GM23338 (cell line): ENCODE data around the gene RMND5B. TPM values are rescaled to one million over a fixed set of nuclear protein-coding genes. Genes with fewer than 3 reads are reported as not detected.

ENCODE experiments used
- ATAC-seq: fragments of 200-7000 bp; cut with Tn5 transposase; 3 replicates; pipeline ENCODE4 v1.9.1; 2020
- DNase-seq: peaks from one replicate; pipeline ENCODE4 v3.0.0-alpha.2; 2015; ENCODE audit warnings: low spot score
- H2AFZ ChIP-seq: fragments of 200-600 bp; sonication (generic); 2 replicates; pipeline ENCODE4 v1.8.0; 2016; ENCODE audit warnings: antibody characterized with exemption, mild to moderate bottlenecking, moderate library complexity
- H3F3A ChIP-seq: fragments of 200-600 bp; sonication (generic); replicated peaks from 2 replicates; pipeline ENCODE4 v1.8.0; 2017; ENCODE audit warnings: antibody characterized with exemption, mixed run types, low read depth
- H3K27ac ChIP-seq: fragments of 200-600 bp; sonication (generic); 2 replicates; pipeline ENCODE4 v1.6.1; 2016; ENCODE audit warnings: low read depth
- H3K27me3 ChIP-seq: fragments of 200-600 bp; sonication (generic); 2 replicates; pipeline ENCODE4 v1.8.0; 2016; ENCODE audit warnings: mild to moderate bottlenecking, mixed run types, moderate library complexity; ENCODE audit not compliant: insufficient read depth
- H3K36me3 ChIP-seq: fragments of 200-600 bp; sonication (generic); 2 replicates; pipeline ENCODE4 v1.8.0; 2016; ENCODE audit warnings: mild to moderate bottlenecking; ENCODE audit not compliant: insufficient read depth
- H3K4me1 ChIP-seq: fragments of 200-600 bp; sonication (generic); 2 replicates; pipeline ENCODE4 v1.8.0; 2016; ENCODE audit warnings: mild to moderate bottlenecking, moderate library complexity; ENCODE audit not compliant: insufficient read depth
- H3K4me2 ChIP-seq: fragments of 200-600 bp; sonication (generic); 2 replicates; pipeline ENCODE4 v1.7.1; 2017; ENCODE audit warnings: mixed run types
- H3K4me3 ChIP-seq: fragments of 200-600 bp; sonication (generic); 2 replicates; pipeline ENCODE4 v1.6.1; 2016; ENCODE audit warnings: mixed run types
- H3K79me2 ChIP-seq: fragments of 200-600 bp; sonication (generic); replicated peaks from 2 replicates; pipeline ENCODE4 v1.8.0; 2017; ENCODE audit warnings: mild to moderate bottlenecking; ENCODE audit not compliant: insufficient read depth
- H3K9me2 ChIP-seq: fragments of 200-600 bp; sonication (generic); 2 replicates; pipeline ENCODE4 v1.8.0; 2017; ENCODE audit not compliant: insufficient read depth
- H4K20me1 ChIP-seq: fragments of 200-600 bp; sonication (generic); replicated peaks from 2 replicates; pipeline ENCODE4 v1.8.0; 2017; ENCODE audit warnings: mild to moderate bottlenecking; ENCODE audit not compliant: insufficient read depth
- H3K27ac Mint-ChIP-seq: 2 replicates; pipeline ENCODE4 v1.8.0; 2020; ENCODE audit warnings: inconsistent platforms, mild to moderate bottlenecking, moderate library complexity, mixed read lengths
- H3K27me3 Mint-ChIP-seq: 3 replicates; pipeline ENCODE4 v1.8.0; 2022; ENCODE audit warnings: low read depth, mild to moderate bottlenecking, moderate library complexity, mixed read lengths, inconsistent platforms; ENCODE audit not compliant: insufficient read depth, poor library complexity
- H3K36me3 Mint-ChIP-seq: 3 replicates; pipeline ENCODE4 v1.8.0; 2021; ENCODE audit warnings: low read depth, mild to moderate bottlenecking, inconsistent platforms, moderate library complexity, mixed read lengths
- H3K4me1 Mint-ChIP-seq: 3 replicates; pipeline ENCODE4 v1.8.0; 2020; ENCODE audit warnings: mild to moderate bottlenecking, inconsistent platforms, mixed read lengths
- H3K4me3 Mint-ChIP-seq: 3 replicates; pipeline ENCODE4 v1.8.0; 2021; ENCODE audit warnings: moderate library complexity, mild to moderate bottlenecking, inconsistent platforms, mixed read lengths
- H3K9me3 Mint-ChIP-seq: 3 replicates; pipeline ENCODE4 v1.8.0; 2020; ENCODE audit warnings: moderate library complexity, mild to moderate bottlenecking, inconsistent platforms, mixed read lengths
- CREB1 ChIP-seq: fragments of 250-450 bp; sonication (Bioruptor Pico); IDR thresholded peaks from 2 replicates; pipeline ENCODE4 v1.5.0; 2020; ENCODE audit warnings: low read depth, mild to moderate bottlenecking, moderate library complexity
- EZH2 ChIP-seq: fragments of 200-600 bp; sonication (generic); IDR thresholded peaks from one replicate; pipeline ENCODE4 v1.8.0; 2017; ENCODE audit warnings: antibody characterized with exemption, mild to moderate bottlenecking, low read depth; ENCODE audit not compliant: unreplicated experiment
- EZH2phosphoT487 ChIP-seq: fragments of 200-600 bp; sonication (generic); IDR thresholded peaks from one replicate; pipeline ENCODE4 v1.8.1; 2018; ENCODE audit warnings: antibody characterized with exemption; ENCODE audit not compliant: unreplicated experiment
- JUNB ChIP-seq: IDR thresholded peaks from one replicate; pipeline ENCODE4 v1.6.1; 2016; ENCODE audit warnings: antibody characterized with exemption; ENCODE audit not compliant: unreplicated experiment
- NANOG ChIP-seq: IDR thresholded peaks from 2 replicates; pipeline ENCODE4 v1.6.1; 2016; ENCODE audit warnings: antibody characterized with exemption, borderline replicate concordance
- POLR2AphosphoS5 ChIP-seq: IDR thresholded peaks from 2 replicates; pipeline ENCODE4 v1.6.1; 2016; ENCODE audit warnings: antibody characterized with exemption, low read depth
- STAT1 ChIP-seq: IDR thresholded peaks from one replicate; pipeline ENCODE4 v1.6.1; 2016; ENCODE audit warnings: antibody characterized with exemption; ENCODE audit not compliant: unreplicated experiment
- ZNF114 ChIP-seq: fragments of 250-450 bp; sonication (Bioruptor Pico); IDR thresholded peaks from 2 replicates; pipeline ENCODE4 v1.5.0; 2020; ENCODE audit warnings: mild to moderate bottlenecking, moderate library complexity
- ZNF331 ChIP-seq: fragments of 250-450 bp; sonication (Bioruptor Pico); IDR thresholded peaks from 2 replicates; pipeline ENCODE4 v1.5.0; 2020; ENCODE audit warnings: low read depth, mild to moderate bottlenecking, moderate library complexity
- polyA plus RNA-seq: library from polyadenylated mRNA; unstranded; fragments of >200 nt; fragmentation: Nextera tagmentation; extraction: Ambion mirVana; gene quantifications from 2 replicates; pipeline ENCODE4 v1.2.1, GENCODE V29; 2016
- total RNA-seq: library from RNA; depleted of rRNA; stranded (reverse); fragments of >200 nt; shearing (Covaris generic); gene quantifications from 2 replicates; pipeline ENCODE4 v1.2.3, GENCODE V29; 2014
- TF ChIP-seq, protein P1 (sequence below): fragments of 250-450 bp; sonication (Bioruptor Pico); IDR thresholded peaks from 2 replicates; pipeline ENCODE4 v1.5.0; 2020; ENCODE audit warnings: mild to moderate bottlenecking, moderate library complexity
- TF ChIP-seq, protein P2 (sequence below): IDR thresholded peaks from 2 replicates; pipeline ENCODE4 v1.6.1; 2016; ENCODE audit warnings: antibody characterized with exemption
- TF ChIP-seq, protein P3 (sequence below): IDR thresholded peaks from one replicate; pipeline ENCODE4 v1.6.1; 2018; ENCODE audit warnings: antibody characterized with exemption; ENCODE audit not compliant: unreplicated experiment

Gene RMND5B
- total and polyA plus RNA-seq, 2 experiments from 2014 or later: 47.5 to 101 TPM

DNA sequence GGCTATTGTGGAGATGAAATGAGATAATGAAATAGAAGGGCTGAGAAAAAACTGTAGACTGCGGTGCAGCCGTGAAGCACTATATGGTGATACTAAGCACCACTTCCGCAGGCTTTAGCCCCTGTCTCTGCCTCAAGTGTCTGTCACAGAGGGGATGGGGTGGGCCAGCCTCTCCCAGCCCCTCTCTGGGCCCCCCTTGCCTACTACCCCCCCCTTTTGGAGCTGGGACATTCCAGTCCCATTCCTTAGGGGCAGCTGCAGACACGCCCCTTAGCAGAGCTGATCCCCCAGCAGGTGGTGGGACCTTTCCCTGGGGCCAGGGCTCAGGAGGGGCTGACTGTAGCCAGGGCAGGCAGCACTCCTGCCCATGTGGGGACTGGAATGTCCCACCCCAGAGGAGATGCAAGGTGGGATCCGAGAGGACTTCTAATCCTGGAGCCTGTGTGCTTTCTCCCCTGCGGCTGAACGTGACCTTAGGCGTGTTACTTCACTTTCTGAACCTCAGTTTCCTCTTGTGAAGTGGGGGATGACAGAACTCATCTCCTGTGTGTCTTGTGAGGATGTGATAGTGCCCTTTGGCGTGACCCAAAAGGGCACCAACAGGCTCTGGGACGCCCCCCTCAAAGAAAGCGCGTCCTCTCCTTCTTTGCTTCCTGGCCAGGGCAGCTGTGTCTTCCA lies 15.5 kb upstream of the RMND5B start (continued):
- TF ChIP-seq EZH2: no peak
- TF ChIP-seq POLR2AphosphoS5: peak; percentile 47; the same call in 1 of the 2 replicates
- no peak for TF ChIP-seq ZNF331
- TF ChIP-seq NANOG: no peak
- TF ChIP-seq JUNB: no peak
- no peak for TF ChIP-seq ZNF114 (CRISPR knock-in tag)
- no peak for TF ChIP-seq STAT1

DNA sequence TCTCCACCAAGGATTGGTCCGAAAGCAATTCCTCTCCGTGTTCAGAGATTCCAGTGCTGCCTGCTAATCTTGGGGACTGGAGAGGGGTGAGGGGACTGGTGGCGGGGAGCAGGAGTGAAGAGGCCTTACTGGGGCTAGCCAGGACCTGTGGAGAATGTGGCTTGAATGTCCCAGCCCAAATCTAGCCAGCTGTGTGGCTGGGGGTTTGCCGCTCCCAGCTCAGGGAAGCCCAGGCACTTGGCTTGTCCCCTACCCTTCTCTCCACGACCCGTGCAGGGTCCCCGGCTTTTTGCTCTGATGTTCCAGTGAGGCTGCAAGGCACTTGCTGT lies 15.0 kb upstream of the RMND5B start:
- peaks cover 69% of the 10 kb centered on the region for H3K79me2 ChIP-seq
- H3K4me1 Mint-ChIP-seq: peaks cover 48% of the 10 kb centered on the region
- peaks cover 40% of the 10 kb centered on the region for H3K4me1 ChIP-seq
- DNase-seq (no peak), ATAC-seq (peak; percentile 0; the same call in 2 of the 3 replicates)
- peak overlapping the region; percentile 97 for H3K4me2 ChIP-seq
- no peaks in the 10 kb centered on the region for H3K27me3 ChIP-seq
- no peaks in the 10 kb centered on the region; the same call in 1 of the 2 replicates for H3K36me3 ChIP-seq
- H3K36me3 Mint-ChIP-seq: peaks cover 19% of the 10 kb centered on the region
- H2AFZ ChIP-seq: no peak overlapping the region
- H3K27me3 Mint-ChIP-seq: peaks cover 22% of the 10 kb centered on the region
- no peaks in the 10 kb centered on the region for H3K9me2 ChIP-seq
- peak overlapping the region; percentile 96 for H3K4me3 Mint-ChIP-seq
- peak overlapping the region; percentile 99 for H3K27ac ChIP-seq
- no peaks in the 10 kb centered on the region; the same call in 1 of the 2 replicates for H4K20me1 ChIP-seq
- peaks cover 12% of the 10 kb centered on the region for H3K9me3 Mint-ChIP-seq
- peak overlapping the region; percentile 92 for H3K4me3 ChIP-seq
- H3K27ac Mint-ChIP-seq: peak overlapping the region; percentile 94
- H3F3A ChIP-seq: peaks cover 24% of the 10 kb centered on the region
- TF ChIP-seq, protein P1, sequence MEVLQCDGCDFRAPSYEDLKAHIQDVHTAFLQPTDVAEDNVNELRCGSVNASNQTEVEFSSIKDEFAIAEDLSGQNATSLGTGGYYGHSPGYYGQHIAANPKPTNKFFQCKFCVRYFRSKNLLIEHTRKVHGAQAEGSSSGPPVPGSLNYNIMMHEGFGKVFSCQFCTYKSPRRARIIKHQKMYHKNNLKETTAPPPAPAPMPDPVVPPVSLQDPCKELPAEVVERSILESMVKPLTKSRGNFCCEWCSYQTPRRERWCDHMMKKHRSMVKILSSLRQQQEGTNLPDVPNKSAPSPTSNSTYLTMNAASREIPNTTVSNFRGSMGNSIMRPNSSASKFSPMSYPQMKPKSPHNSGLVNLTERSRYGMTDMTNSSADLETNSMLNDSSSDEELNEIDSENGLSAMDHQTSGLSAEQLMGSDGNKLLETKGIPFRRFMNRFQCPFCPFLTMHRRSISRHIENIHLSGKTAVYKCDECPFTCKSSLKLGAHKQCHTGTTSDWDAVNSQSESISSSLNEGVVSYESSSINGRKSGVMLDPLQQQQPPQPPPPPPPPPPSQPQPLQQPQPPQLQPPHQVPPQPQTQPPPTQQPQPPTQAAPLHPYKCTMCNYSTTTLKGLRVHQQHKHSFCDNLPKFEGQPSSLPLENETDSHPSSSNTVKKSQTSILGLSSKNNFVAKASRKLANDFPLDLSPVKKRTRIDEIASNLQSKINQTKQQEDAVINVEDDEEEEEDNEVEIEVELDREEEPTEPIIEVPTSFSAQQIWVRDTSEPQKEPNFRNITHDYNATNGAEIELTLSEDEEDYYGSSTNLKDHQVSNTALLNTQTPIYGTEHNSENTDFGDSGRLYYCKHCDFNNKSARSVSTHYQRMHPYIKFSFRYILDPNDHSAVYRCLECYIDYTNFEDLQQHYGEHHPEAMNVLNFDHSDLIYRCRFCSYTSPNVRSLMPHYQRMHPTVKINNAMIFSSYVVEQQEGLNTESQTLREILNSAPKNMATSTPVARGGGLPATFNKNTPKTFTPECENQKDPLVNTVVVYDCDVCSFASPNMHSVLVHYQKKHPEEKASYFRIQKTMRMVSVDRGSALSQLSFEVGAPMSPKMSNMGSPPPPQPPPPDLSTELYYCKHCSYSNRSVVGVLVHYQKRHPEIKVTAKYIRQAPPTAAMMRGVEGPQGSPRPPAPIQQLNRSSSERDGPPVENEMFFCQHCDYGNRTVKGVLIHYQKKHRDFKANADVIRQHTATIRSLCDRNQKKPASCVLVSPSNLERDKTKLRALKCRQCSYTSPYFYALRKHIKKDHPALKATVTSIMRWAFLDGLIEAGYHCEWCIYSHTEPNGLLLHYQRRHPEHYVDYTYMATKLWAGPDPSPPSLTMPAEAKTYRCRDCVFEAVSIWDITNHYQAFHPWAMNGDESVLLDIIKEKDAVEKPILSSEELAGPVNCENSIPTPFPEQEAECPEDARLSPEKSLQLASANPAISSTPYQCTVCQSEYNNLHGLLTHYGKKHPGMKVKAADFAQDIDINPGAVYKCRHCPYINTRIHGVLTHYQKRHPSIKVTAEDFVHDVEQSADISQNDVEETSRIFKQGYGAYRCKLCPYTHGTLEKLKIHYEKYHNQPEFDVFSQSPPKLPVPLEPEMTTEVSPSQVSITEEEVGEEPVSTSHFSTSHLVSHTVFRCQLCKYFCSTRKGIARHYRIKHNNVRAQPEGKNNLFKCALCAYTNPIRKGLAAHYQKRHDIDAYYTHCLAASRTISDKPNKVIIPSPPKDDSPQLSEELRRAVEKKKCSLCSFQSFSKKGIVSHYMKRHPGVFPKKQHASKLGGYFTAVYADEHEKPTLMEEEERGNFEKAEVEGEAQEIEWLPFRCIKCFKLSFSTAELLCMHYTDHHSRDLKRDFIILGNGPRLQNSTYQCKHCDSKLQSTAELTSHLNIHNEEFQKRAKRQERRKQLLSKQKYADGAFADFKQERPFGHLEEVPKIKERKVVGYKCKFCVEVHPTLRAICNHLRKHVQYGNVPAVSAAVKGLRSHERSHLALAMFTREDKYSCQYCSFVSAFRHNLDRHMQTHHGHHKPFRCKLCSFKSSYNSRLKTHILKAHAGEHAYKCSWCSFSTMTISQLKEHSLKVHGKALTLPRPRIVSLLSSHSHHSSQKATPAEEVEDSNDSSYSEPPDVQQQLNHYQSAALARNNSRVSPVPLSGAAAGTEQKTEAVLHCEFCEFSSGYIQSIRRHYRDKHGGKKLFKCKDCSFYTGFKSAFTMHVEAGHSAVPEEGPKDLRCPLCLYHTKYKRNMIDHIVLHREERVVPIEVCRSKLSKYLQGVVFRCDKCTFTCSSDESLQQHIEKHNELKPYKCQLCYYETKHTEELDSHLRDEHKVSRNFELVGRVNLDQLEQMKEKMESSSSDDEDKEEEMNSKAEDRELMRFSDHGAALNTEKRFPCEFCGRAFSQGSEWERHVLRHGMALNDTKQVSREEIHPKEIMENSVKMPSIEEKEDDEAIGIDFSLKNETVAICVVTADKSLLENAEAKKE (CRISPR knock-in tag): no peak
- TF ChIP-seq STAT1 (no peak), JUNB (no peak), EZH2phosphoT487 (no peak), POLR2AphosphoS5 (no peak), CREB1 (CRISPR knock-in tag) (no peak), ZNF114 (CRISPR knock-in tag) (no peak), ZNF331 (no peak)
- TF ChIP-seq, protein P2, sequence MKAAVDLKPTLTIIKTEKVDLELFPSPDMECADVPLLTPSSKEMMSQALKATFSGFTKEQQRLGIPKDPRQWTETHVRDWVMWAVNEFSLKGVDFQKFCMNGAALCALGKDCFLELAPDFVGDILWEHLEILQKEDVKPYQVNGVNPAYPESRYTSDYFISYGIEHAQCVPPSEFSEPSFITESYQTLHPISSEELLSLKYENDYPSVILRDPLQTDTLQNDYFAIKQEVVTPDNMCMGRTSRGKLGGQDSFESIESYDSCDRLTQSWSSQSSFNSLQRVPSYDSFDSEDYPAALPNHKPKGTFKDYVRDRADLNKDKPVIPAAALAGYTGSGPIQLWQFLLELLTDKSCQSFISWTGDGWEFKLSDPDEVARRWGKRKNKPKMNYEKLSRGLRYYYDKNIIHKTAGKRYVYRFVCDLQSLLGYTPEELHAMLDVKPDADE: no peak
- TF ChIP-seq, protein P3, sequence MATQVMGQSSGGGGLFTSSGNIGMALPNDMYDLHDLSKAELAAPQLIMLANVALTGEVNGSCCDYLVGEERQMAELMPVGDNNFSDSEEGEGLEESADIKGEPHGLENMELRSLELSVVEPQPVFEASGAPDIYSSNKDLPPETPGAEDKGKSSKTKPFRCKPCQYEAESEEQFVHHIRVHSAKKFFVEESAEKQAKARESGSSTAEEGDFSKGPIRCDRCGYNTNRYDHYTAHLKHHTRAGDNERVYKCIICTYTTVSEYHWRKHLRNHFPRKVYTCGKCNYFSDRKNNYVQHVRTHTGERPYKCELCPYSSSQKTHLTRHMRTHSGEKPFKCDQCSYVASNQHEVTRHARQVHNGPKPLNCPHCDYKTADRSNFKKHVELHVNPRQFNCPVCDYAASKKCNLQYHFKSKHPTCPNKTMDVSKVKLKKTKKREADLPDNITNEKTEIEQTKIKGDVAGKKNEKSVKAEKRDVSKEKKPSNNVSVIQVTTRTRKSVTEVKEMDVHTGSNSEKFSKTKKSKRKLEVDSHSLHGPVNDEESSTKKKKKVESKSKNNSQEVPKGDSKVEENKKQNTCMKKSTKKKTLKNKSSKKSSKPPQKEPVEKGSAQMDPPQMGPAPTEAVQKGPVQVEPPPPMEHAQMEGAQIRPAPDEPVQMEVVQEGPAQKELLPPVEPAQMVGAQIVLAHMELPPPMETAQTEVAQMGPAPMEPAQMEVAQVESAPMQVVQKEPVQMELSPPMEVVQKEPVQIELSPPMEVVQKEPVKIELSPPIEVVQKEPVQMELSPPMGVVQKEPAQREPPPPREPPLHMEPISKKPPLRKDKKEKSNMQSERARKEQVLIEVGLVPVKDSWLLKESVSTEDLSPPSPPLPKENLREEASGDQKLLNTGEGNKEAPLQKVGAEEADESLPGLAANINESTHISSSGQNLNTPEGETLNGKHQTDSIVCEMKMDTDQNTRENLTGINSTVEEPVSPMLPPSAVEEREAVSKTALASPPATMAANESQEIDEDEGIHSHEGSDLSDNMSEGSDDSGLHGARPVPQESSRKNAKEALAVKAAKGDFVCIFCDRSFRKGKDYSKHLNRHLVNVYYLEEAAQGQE: no peak
